OCI-LY3 (cell line): ENCODE results near the gene SOAT1.

ENCODE experiments used
- H2AFZ ChIP-seq: fragments of 200-600, 300-600 bp; shearing (Covaris generic); 2 replicates; pipeline ENCODE4 v1.6.0; 2014; ENCODE audit warnings: antibody characterized with exemption, low read depth, low read length
- H3K27ac ChIP-seq: fragments of 200-600, 300-600 bp; sonication (generic); 2 replicates; pipeline ENCODE4 v1.5.1; 2014; ENCODE audit warnings: mild to moderate bottlenecking, low read length, moderate library complexity, mixed read lengths
- H3K27me3 ChIP-seq: fragments of 200-600, 300-600 bp; sonication (generic); 2 replicates; pipeline ENCODE4 v1.6.1; 2014; ENCODE audit warnings: low read depth, low read length, mixed read lengths
- H3K36me3 ChIP-seq: fragments of 200-600, 300-600 bp; sonication (generic); replicated peaks from 2 replicates; pipeline ENCODE3; 2014; ENCODE audit warnings: low read depth, low read length, mixed read lengths
- H3K4me1 ChIP-seq: fragments of 300-600, 200-600 bp; sonication (generic); 2 replicates; pipeline ENCODE4 v1.6.1; 2014; ENCODE audit warnings: low read length, mixed read lengths
- H3K4me2 ChIP-seq: fragments of 200-600, 300-600 bp; sonication (generic); 2 replicates; pipeline ENCODE4 v1.6.1; 2014; ENCODE audit warnings: low read length, mixed read lengths
- H3K4me3 ChIP-seq: fragments of 300-600, 200-600 bp; sonication (generic); 2 replicates; pipeline ENCODE4 v1.5.1; 2014; ENCODE audit warnings: antibody characterized with exemption, mild to moderate bottlenecking, low read length, moderate library complexity
- H3K79me2 ChIP-seq: fragments of 300-600, 200-600 bp; shearing (Covaris generic); 2 replicates; pipeline ENCODE4 v1.6.1; 2014; ENCODE audit warnings: mild to moderate bottlenecking, low read length, mixed read lengths
- H3K9ac ChIP-seq: fragments of 300-600, 200-600 bp; shearing (Covaris generic); 2 replicates; pipeline ENCODE4 v1.6.0; 2014; ENCODE audit warnings: mild to moderate bottlenecking, low read length, moderate library complexity
- H3K9me3 ChIP-seq: fragments of 200-600, 300-600 bp; shearing (Covaris generic); 2 replicates; pipeline ENCODE4 v1.6.1; 2014; ENCODE audit warnings: low read length, mixed read lengths; ENCODE audit not compliant: insufficient read depth
- H4K20me1 ChIP-seq: fragments of 200-600, 300-600 bp; sonication (generic); 2 replicates; pipeline ENCODE4 v1.6.1; 2016; ENCODE audit warnings: low read length, mixed read lengths; ENCODE audit not compliant: insufficient read depth
- CTCF ChIP-seq: fragments of 200-600, 300-600 bp; sonication (generic); IDR thresholded peaks from 2 replicates; pipeline ENCODE4 v1.5.1; 2014; ENCODE audit warnings: antibody characterized with exemption, low read length, low read depth
- EZH2phosphoT487 ChIP-seq: fragments of 200-600 bp; shearing (Covaris generic); IDR thresholded peaks from 2 replicates; pipeline ENCODE4 v1.6.1; 2018; ENCODE audit warnings: antibody characterized with exemption, mixed run types, low read depth

Gene SOAT1

GRCh38 chr1:179326746-179327145 is 33.1 kb downstream of the SOAT1 start:
- Histone ChIP-seq H3K9me3 (peaks cover 10% of the 10 kb centered on the region; the same call in 1 of the 2 replicates), H3K79me2 (no peaks in the 10 kb centered on the region), H4K20me1 (no peaks in the 10 kb centered on the region), H3K4me3 (no peak overlapping the region), H3K9ac (no peak overlapping the region), H3K27me3 (no peaks in the 10 kb centered on the region), H3K4me2 (no peak overlapping the region), H2AFZ (no peak overlapping the region), H3K36me3 (peaks cover 13% of the 10 kb centered on the region), H3K27ac (no peak overlapping the region), H3K4me1 (no peaks in the 10 kb centered on the region)
- TF ChIP-seq EZH2phosphoT487 (no peak), CTCF (no peak)

- H3K79me2 ChIP-seq, result no peaks in the 10 kb centered on the region
- no peak overlapping the region for H3K4me2 ChIP-seq
- H3K4me1 ChIP-seq, result no peaks in the 10 kb centered on the region
- H2AFZ ChIP-seq, result no peak overlapping the region
- H3K27ac ChIP-seq, result no peak overlapping the region
- no peak overlapping the region for H3K9ac ChIP-seq
- no peak overlapping the region for H3K4me3 ChIP-seq
- TF ChIP-seq EZH2phosphoT487 (no peak), CTCF (no peak)
- no peaks in the 10 kb centered on the region for H4K20me1 ChIP-seq
- peaks cover 12% of the 10 kb centered on the region for H3K36me3 ChIP-seq
- H3K27me3 ChIP-seq, result no peaks in the 10 kb centered on the region
- H3K9me3 ChIP-seq, result peaks cover 10% of the 10 kb centered on the region; the same call in 1 of the 2 replicates
Observed at GRCh38 chr1:179327196-179327595, 33.6 kb downstream of the SOAT1 start.

GRCh38 chr1:179327679-179328078 is 34.1 kb downstream of the SOAT1 start:
- H3K4me3 ChIP-seq, result no peak overlapping the region
- no peaks in the 10 kb centered on the region for H3K79me2 ChIP-seq
- peaks cover 12% of the 10 kb centered on the region for H3K36me3 ChIP-seq
- H3K4me2 ChIP-seq, result no peak overlapping the region
- no peaks in the 10 kb centered on the region for H4K20me1 ChIP-seq
- no peak overlapping the region for H3K27ac ChIP-seq
- no peaks in the 10 kb centered on the region for H3K27me3 ChIP-seq
- TF ChIP-seq EZH2phosphoT487, result no peak
- TF ChIP-seq CTCF, result no peak
- no peak overlapping the region for H3K9ac ChIP-seq
- peaks cover 10% of the 10 kb centered on the region; the same call in 1 of the 2 replicates for H3K9me3 ChIP-seq
- H2AFZ ChIP-seq, result no peak overlapping the region
- H3K4me1 ChIP-seq, result no peaks in the 10 kb centered on the region

- H3K27ac ChIP-seq, result no peak overlapping the region
- H3K9ac ChIP-seq, result no peak overlapping the region
- H3K4me1 ChIP-seq, result no peaks in the 10 kb centered on the region
- H3K36me3 ChIP-seq, result peaks cover 12% of the 10 kb centered on the region
- peaks cover 10% of the 10 kb centered on the region; the same call in 1 of the 2 replicates for H3K9me3 ChIP-seq
- TF ChIP-seq CTCF, result no peak
- no peak for TF ChIP-seq EZH2phosphoT487
- no peak overlapping the region for H2AFZ ChIP-seq
- H3K4me3 ChIP-seq, result no peak overlapping the region
- H3K27me3 ChIP-seq, result no peaks in the 10 kb centered on the region
- no peak overlapping the region for H3K4me2 ChIP-seq
- no peaks in the 10 kb centered on the region for H3K79me2 ChIP-seq
- no peaks in the 10 kb centered on the region for H4K20me1 ChIP-seq
Observed at GRCh38 chr1:179329862-179330261, 36.3 kb downstream of the SOAT1 start.
